ENCODE data around the gene PTPRN. TPM values are rescaled to one million over a fixed set of nuclear protein-coding genes. Genes with fewer than 3 reads are reported as not detected.

The PTPRN gene
- total and polyA plus RNA-seq, 8 donors: 6.3 to 220 (median 37.0) TPM

DNA sequence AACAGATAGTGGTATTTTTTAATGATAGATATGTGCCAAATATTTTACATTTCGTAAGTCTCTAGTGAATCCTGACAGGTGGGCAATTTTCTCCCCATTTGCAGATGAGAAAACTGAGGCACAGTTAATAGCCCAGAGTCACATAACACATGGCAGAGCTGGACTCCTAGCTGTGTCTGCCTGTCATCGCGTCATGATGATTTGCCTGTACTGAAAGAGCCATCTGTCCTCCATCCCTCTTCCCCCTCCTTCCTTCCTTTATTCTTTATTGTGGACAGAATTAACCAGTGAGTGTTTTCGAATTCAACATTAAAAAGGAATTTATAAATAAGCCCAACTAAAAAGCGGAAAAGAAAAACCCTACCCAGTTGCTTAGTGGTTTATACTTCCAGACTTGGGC, 26.8 kb downstream of the PTPRN start:
- H3K27me3 ChIP-seq: no peaks in the 10 kb centered on the region
- peaks cover 7 to 18% (median 9%) of the 10 kb centered on the region in 3 donors for H3K4me1 ChIP-seq
- WGBS, 2 donors: 84 to 86% methylated on average over 5 of the region's 5 CpGs
- FAIRE-seq (no peak), ATAC-seq (no peak), DNase-seq (no peak)
- TF ChIP-seq, protein P1, sequence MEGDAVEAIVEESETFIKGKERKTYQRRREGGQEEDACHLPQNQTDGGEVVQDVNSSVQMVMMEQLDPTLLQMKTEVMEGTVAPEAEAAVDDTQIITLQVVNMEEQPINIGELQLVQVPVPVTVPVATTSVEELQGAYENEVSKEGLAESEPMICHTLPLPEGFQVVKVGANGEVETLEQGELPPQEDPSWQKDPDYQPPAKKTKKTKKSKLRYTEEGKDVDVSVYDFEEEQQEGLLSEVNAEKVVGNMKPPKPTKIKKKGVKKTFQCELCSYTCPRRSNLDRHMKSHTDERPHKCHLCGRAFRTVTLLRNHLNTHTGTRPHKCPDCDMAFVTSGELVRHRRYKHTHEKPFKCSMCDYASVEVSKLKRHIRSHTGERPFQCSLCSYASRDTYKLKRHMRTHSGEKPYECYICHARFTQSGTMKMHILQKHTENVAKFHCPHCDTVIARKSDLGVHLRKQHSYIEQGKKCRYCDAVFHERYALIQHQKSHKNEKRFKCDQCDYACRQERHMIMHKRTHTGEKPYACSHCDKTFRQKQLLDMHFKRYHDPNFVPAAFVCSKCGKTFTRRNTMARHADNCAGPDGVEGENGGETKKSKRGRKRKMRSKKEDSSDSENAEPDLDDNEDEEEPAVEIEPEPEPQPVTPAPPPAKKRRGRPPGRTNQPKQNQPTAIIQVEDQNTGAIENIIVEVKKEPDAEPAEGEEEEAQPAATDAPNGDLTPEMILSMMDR (IDR thresholded peaks at IDR 0.05): no peak
- no peak overlapping the region for H3K4me3 ChIP-seq
- intact Hi-C loops (cut with DNase I): no loop called here
- peaks cover 0 to 34% (median 0%) of the 10 kb centered on the region in 3 donors for H3K36me3 ChIP-seq
- H3K9me3 ChIP-seq: no peaks in the 10 kb centered on the region
- H3K27ac ChIP-seq: no peak overlapping the region

GRCh38 chr2:219281588-219281987, 27.6 kb downstream of the PTPRN start:
- no peak for ATAC-seq
- FAIRE-seq: no peak
- intact Hi-C loops (cut with DNase I): no loop called here
- Histone ChIP-seq H3K27ac (no peak overlapping the region), H3K9me3 (no peaks in the 10 kb centered on the region), H3K27me3 (no peaks in the 10 kb centered on the region), H3K36me3 (peaks cover 0 to 34% (median 0%) of the 10 kb centered on the region in 3 donors), H3K4me3 (no peak overlapping the region), H3K4me1 (peaks cover 7 to 18% (median 9%) of the 10 kb centered on the region in 3 donors)
- DNase-seq: no peak
- TF ChIP-seq, protein P1 (IDR thresholded peaks at IDR 0.05): no peak
- 85 to 87% methylated on average over 7 to 8 of the region's 8 CpGs for WGBS, 2 donors

DNA sequence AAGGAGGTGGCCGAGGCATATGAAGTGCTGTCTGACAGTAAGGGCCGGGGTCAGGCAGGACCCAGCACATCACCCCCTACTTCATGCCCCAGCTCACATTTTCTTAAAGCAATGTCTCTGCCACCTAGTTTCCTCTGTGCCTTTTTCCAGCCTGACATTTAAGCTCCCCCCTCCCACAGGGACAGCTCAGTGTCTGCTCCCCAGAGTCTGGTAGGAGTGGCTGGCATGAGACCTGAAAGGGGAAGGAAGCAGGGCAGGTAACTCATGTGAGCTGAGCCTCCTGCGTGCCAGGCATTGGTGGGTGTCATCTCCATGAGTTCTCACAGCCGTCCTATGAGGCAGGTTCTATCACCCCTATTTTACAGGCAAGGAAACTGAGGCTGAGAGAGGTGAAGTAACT, 28.6 kb downstream of the PTPRN start:
- TF ChIP-seq, protein P1 (IDR thresholded peaks at IDR 0.05): no peak
- WGBS, 2 donors: 88 to 90% methylated on average over 4 of the region's 4 CpGs
- no peak for ATAC-seq
- H3K27ac ChIP-seq: no peak overlapping the region
- no peak overlapping the region for H3K4me3 ChIP-seq
- FAIRE-seq: no peak
- peaks cover 7 to 18% (median 9%) of the 10 kb centered on the region in 3 donors for H3K4me1 ChIP-seq
- intact Hi-C loops (cut with DNase I): no loop called here
- H3K36me3 ChIP-seq: peaks cover 0 to 33% (median 0%) of the 10 kb centered on the region in 3 donors
- no peaks in the 10 kb centered on the region for H3K9me3 ChIP-seq
- no peak for DNase-seq
- H3K27me3 ChIP-seq: no peaks in the 10 kb centered on the region

DNA sequence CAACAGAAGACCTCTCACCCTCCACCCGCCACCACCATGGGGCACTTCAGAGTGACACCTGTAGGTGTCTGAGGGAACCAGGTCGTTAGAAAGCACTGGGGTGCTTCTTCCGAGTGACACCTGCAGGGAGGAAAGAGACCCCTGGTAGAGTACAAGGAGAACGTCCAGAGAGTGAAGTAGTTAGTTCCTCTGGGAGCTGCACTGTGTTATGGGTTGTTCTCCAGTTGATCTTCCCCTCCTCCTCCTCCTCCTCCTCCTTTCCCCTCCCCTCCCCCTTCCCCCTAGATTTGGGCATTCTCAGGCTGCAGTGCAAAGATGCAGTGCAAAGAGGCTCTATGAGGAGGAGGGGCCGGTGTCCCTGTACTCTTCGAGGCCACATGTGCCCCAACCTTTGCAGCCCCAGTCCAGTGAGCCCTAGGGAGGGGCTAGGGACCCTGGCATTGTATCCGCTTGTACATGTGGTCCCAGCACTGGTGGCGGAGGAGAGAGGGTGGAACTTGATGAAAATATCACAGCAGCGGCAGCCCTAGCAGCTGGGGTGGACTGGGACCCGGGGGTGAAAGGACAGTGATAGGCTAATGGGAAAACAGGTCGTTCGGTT, 29.2 kb downstream of the PTPRN start:
- H3K27me3 ChIP-seq: no peaks in the 10 kb centered on the region
- intact Hi-C loops (cut with DNase I): no loop called here
- 38 to 41% methylated on average over 12 of the region's 12 CpGs for WGBS, 2 donors
- H3K36me3 ChIP-seq: peaks cover 0 to 26% (median 0%) of the 10 kb centered on the region in 3 donors
- peaks cover 7 to 18% (median 9%) of the 10 kb centered on the region in 3 donors for H3K4me1 ChIP-seq
- ATAC-seq (no peak), FAIRE-seq (no peak), DNase-seq (peak in 1 of 6 donors; percentile 41)
- H3K9me3 ChIP-seq: no peaks in the 10 kb centered on the region
- TF ChIP-seq, protein P1 (IDR thresholded peaks at IDR 0.05): no peak
- peak overlapping the region; percentile 92 to 98 (median 98) for H3K27ac ChIP-seq
- H3K4me3 ChIP-seq: peak overlapping the region; percentile 42 to 85 (median 74)
